ENCODE data around the gene ZBTB7C.

The ZBTB7C gene

GRCh38 chr18:48191494-48191893 is 217.7 kb downstream of the ZBTB7C start:
- DNase-seq (ENCODE audit: low read depth) = no peak

DNA sequence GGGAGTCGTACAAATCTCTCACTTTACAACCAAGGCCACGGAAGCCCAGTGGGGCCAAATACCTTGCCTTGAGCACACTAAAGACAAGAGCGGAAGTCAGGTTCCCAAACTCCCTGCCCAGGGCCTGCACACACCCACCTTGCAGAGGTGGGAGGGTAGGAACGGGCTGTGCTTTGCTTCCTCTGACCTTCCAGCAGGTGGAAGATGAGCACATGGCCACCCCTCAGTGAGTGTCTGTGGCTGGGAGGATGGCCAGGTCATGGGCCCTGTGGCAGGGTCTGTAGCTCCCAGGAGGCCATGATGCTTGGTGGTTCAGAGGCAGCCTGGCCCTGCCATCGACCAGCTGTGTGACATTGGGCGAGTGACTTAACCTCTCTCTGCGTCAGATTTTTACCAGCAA is 218.2 kb downstream of the ZBTB7C start:
- no peak for DNase-seq (ENCODE audit: low read depth)

DNA sequence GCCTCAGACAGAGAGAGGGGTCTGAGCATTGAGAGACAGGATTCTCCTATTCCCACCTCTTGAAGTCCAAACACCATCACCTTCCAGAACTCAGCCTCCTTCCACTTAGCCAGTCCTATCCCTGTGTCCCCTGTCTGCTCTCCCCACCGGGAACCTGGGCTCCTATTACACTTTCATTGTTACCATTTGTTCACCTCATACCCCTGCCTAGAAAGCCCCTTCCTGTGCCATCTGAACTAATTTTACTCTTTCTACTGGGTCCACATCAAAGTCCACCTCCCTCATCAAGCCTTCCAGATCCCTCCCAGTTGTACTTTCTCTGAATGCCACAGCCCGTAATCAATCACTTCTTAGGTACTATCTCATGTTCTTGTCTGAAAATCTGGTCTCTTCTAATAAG is 220.6 kb downstream of the ZBTB7C start:
- no peak for DNase-seq (ENCODE audit: low read depth)

DNA sequence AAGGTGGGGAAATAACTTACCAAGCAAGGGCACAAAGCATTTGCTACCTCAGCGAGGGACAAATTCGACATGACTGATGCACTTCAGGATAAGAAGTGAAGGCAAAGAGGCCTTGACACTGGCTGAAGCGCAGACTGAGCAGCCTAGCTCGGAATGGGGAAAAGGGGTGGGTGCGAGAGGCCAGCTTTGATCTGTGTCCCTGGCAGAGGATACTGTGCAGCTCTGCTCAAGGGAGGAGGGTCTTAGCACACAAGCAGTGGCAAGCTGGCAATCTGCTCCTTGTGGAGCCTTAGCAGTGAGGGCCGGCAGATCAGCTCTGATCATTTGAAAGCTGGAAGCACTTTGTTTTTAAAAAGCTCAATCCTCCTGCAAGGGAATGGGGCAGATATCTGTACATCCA is 222.3 kb downstream of the ZBTB7C start:
- no peak for DNase-seq (ENCODE audit: low read depth)

DNA sequence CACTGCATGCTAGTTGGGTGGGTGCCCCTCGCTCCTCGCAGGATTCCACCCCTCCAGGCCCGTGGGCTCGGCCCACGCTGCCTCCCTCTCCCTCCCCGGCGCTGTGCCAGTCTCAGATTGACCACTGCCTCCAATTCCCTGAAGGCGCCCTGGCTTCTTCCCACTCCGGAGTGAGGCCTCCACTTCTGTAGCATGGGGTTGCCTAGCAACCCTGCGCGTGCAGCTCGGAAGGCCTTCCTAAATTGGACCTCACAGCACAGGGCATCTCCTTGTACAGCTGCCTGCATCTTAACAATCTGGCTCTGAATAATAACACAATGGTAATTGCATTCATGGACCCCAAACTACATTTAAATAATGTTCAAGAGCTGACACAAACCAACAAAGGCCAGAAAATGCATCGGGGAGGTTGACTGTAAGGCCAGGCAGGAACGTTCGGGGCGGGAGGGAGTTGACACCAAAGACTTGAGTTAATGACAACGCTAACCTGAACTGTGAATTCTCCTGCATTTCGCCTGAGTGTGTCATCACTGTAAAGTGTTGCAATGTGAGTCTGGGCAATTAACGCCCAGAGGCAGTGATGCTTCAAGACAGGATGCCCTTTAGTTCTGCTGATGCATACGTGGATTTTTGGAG is 222.9 kb downstream of the ZBTB7C start:
- no peak for DNase-seq (ENCODE audit: low read depth)

- no peak for DNase-seq (ENCODE audit: low read depth)
Measured at GRCh38 chr18:48184118-48184517, 225.1 kb downstream of the ZBTB7C start.

- no peak for DNase-seq (ENCODE audit: low read depth)
Measured at GRCh38 chr18:48183613-48184012, 225.6 kb downstream of the ZBTB7C start.

DNA sequence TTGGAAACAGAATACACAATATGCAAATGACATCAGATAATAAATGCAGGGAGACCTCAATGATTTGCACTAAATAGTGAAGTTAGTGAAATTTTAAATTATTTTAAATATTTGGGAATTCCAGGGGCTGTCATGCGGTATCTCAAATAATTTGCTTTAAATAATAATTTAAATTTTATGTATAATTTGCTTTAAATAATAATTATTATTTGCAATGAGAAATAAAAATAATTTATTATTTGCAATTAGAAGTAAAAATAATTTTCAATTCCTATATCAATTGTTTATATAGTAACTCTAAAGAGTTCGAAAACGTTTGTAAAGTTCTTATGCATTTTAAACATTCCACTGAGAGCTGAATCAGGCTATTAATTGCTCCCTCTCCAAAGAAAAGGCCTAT is 226.4 kb downstream of the ZBTB7C start:
- DNase-seq (ENCODE audit: low read depth) = no peak

DNA sequence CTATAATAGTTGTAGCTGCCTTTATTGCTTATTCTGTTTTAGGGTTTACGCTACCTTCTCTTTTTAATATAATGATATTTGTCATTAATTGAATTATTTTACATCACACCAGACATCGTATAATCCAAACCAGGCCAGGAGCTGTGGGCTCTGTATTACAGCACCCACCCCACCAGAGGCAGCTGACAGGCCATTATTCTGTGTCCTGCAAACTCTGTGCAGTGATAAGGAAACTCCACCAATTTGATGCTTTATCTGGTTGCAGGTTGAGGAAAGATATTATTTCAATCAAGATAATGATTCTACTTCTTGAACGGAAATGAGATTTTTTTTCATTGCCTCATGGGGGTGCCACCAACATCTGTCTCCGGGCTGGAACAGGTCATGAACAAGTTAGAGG is 227.3 kb downstream of the ZBTB7C start:
- no peak for DNase-seq (ENCODE audit: low read depth)

DNA sequence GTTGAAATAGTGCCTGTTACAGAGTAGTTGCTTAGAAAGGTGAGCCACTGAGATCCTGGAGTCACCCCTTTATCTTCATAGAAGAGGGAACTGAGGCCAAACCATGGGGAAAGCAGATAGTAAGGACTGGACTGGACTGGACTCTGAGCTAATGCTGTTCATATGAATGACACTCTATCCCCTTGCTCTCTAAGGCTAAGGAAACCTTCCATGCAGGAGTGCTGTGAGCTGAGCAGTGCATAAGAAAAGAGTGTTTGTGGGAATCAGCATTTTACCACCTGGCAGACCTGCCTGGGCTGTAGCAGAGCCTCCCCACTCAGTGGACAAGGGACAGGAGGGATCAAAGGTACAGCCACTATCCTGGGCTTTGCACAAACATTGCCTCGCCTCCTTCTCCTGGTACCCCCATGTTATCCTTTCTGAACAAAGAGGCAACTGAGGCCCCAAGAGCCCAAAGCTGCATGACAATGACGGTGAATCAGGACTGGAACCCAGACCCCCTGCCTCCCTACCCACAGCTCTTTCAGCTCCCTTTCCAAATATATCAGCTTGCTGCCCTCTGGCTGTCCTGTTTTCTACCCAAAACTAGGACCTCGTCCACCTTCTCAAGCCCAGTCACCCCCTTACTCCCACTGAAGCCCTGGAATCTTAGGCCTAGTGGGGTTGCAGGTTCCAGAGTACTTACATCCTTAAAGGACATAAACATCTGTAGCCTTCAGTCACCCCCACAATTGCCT is 227.9 kb downstream of the ZBTB7C start:
- no peak for DNase-seq (ENCODE audit: low read depth)

GRCh38 chr18:48179666-48180065 is 229.5 kb downstream of the ZBTB7C start:
- no peak for DNase-seq (ENCODE audit: low read depth)

DNA sequence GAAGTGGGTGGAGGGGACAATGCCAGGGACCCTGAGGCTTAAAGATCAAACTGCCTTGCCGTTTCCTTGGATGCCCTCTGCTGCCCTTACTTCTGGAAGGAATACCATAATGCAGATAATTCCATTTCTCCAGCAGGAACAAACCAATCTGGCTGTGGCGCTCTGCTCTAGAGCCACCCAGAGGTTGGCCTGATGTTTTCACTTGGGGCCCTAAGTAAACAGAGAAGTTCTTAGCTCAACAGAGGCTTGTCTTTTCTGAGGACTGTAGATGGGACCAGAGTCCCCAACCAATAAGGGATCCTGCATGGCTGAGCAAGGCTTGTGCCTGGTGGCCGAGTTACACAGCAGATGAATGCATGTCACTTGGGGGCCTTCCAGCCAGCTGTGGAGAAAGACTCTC is 230.2 kb downstream of the ZBTB7C start:
- DNase-seq (ENCODE audit: low read depth) = no peak

- DNase-seq (ENCODE audit: low read depth) = no peak
Measured at GRCh38 chr18:48176909-48177308, 232.3 kb downstream of the ZBTB7C start.

DNA sequence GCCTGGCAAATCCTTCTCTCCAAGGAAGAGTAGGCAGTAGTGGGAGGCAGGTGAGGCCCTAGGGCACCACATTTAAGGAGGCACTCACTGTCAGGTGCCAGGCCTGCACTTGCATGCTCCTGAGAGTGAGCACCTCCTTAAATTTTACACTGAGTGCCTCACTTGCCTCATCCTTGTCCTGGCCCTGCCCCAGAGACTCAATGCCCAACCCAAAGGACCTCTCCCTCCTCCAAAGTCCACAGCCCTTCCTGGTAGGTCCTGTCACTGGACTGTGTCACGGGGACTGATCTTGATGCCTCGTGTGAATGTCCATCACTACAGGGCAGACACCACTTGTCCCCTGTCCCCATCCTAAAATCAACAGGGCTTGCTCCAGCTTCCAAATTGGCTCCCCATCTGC is 235.6 kb downstream of the ZBTB7C start:
- DNase-seq (ENCODE audit: low read depth) = no peak

DNA sequence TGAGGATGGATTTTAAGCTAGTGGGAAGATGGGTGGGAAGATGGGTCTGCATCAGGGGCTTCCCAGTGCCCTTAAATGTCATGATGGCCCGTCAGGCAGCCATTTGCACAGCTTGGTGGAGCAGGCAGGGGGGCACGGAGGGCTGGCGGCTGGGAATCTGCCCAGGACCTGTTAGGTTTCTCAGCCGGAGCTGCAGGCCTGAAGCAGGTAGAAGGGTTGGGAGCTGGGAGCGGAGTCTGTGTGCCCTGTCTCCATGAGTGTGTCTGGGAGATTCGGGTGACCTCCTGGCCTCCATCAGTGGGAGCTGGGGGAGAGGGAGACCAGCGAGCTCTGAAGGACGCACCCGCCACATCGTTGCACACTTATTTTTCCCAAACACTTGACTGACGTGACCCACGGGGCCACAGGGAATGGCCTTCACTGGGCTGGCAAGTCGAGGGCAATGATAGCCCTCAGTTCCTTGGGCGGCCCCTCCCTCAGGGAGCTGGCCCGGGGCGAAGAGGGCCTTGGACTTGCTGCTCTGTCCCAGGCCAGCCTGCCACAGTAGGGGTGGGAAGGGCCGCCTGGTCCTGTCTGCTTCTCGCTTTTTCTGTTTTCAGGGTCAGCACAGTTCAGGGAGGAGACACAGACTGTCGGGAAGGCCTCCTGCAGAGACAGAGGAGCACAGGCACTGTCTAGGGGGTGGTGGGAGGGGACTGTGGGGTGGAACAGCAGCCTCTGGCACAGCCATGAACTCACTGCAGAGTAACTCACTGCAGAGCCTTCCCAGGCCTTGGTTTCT is 236.8 kb downstream of the ZBTB7C start:
- no peak for DNase-seq (ENCODE audit: low read depth)

DNA sequence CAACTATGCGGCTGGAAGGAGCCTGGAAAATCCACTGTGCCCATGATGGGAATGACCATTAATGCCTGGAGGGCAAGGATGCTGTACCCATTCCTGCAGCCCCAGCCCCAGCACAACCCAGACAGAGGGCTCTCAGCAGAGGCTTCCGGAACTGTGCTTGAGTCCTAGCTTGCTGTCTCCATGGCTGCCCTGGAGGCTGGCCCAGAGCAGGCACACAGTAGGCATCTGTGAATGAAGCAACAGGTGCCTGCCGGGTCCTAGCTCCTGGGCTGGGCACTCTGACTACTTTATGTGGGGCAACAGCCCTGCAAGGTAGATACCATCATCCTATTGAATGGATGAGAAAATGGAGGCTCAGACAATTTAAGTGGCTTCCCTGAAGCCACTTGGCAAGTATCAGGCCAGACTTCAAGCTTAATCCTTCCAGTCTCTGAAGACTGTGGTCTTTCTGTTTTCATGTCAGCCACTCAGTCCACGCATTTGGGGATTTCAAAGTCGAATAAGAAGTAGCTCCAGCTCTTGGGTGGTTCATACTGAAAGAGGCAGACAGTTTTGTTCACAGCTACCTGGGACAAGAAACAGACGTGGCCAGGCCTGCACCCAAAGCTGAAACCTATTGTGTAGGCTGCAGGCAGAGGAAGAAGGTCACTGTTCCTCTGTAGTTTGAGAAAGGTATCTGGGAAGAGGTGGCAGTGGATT is 237.5 kb downstream of the ZBTB7C start:
- DNase-seq (ENCODE audit: low read depth) = no peak

DNA sequence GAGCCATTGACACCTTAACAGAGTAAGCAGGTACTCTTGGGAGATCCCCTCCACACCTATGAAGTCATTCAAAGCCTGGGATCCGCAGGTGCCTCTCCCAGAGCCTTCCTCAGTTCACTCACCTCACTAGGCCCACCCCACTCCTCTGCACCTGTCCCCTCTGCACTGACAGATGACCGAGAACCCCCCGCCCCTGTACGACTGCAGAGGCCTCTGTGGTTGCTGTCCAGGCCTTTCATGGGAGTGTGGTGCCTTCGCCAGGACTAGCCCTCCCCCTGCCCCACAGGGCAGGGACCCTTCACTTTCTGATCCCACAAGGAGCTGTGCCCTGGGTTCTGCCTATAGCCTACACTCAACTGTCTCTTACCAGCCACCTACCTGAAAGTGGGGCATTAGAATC is 238.5 kb downstream of the ZBTB7C start:
- no peak for DNase-seq (ENCODE audit: low read depth)

DNA sequence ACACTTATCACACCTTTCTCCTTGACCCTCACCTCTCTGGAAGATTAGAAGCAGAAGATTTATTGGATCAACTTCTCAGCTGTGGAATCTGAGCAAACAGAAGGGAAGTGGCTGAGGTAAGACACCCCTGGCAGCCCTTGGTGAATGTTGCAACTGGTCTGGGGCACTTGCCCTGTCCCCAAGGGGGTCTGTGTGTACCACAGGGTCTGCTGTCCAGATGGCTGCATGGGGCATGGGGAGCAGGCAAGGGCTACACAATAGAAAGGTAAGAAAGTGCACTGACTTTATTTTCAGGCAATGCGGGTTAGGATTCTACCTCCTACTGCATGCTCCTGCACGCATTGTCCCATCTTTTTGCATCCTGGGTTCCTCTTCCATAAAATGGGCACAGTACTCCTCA is 240.3 kb downstream of the ZBTB7C start:
- no peak for DNase-seq (ENCODE audit: low read depth)

GRCh38 chr18:48167897-48168253 is 241.3 kb downstream of the ZBTB7C start:
- no peak for DNase-seq (ENCODE audit: low read depth)

DNA sequence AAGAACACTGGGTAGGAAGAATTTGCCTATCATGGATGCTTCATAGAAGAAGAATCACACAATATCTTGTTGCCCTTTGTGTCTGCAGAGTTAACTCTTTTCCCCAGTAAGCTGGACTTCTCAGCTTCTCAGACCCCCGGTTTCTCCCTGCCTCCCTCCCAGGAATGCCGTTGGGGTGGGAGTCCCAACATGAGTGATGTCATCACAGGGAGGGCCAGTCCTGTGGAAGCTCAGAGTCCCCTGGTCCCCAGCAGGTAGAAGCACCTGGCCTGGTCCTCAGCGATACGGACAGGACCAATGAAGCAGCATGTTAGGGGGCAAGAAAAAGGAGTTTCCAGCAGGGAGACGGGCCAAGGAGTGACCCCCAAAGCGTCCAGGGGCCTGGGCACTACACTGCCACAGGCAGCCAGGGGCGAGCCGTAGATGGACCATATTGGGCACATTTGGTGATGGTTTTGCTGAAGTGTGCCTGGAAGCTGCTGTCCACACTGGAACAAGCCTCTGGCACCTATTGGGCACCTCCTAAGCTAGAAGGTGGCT is 242.8 kb downstream of the ZBTB7C start:
- DNase-seq (ENCODE audit: low read depth) = no peak

- no peak for DNase-seq (ENCODE audit: low read depth)
Measured at GRCh38 chr18:48165111-48165866, 243.9 kb downstream of the ZBTB7C start.

DNA sequence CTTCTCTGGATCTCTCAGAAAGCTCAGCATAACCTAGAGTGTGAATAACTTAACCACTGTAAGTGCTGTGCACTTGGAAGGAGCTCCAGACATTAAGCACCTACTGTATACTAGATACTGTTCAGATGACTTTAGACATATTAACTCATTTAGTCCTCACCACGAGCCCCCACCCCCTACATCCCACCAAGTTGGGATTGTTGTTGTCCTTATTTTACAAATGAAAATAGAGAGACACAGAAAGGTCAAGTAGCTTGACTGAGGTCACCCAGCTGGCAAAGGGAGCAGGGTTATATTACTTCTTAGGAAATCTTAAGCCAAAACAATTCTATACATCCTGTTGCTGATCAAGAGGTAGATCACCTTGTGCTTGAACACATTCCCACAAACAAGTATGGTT is 244.5 kb downstream of the ZBTB7C start:
- no peak for DNase-seq (ENCODE audit: low read depth)

Measured in HS-27A (cell line).